A549 (cell line): ENCODE results near the gene ZNRD2. TPM values are rescaled to one million over a fixed set of nuclear protein-coding genes. Genes with fewer than 3 reads are reported as not detected.

Experiments
- ATAC-seq, 2 experiments: fragments of 200-7000 bp in 1 of 2; fragments of >200 bp in 1 of 2; cut with Nextera tagmentation in 1 of 2; cut with Tn5 transposase in 1 of 2; 3 replicates each; pipeline versions ENCODE4 v1.8.0 to v1.9.1; 2018 to 2020; ENCODE audit warnings: mild to moderate bottlenecking in 1 of 2, moderate library complexity in 1 of 2
- CTCF ChIA-PET: fragments of 300-600 bp; sonication (Branson Sonifier 250); formaldehyde crosslinking; extraction: SDS; loops from one replicate; lab custom pipeline; 2021; ENCODE audit warnings: antibody characterized with exemption, inconsistent platforms; lab: Yijun Ruan, JAX
- POLR2A ChIA-PET: fragments of 350-600 bp; formaldehyde crosslinking; extraction: SDS; loops from one replicate; lab custom pipeline; 2021; ENCODE audit warnings: antibody characterized with exemption, inconsistent platforms; lab: Yijun Ruan, JAX
- DNase-seq, 2 experiments: peaks; one replicate each; pipeline versions ENCODE4 v3.0.0 to v3.0.0-alpha.2; 2011 to 2016; ENCODE audit warnings: low read depth in 1 of 2, low spot score in 1 of 2
- FAIRE-seq: peaks from 2 replicates; lab custom pipeline; 2011; peaks lifted over from hg19 to GRCh38; lab: Jason Lieb, UNC
- H3K27ac ChIP-seq, 2 experiments: fragments of >200 bp; sonication (Bioruptor Twin); formaldehyde crosslinking; 3 replicates each; pipeline ENCODE4 v1.5.1; 2016 to 2017
- H3K4me1 ChIP-seq: fragments of >200 bp; sonication (Bioruptor Twin); formaldehyde crosslinking; 3 replicates; pipeline ENCODE4 v1.6.1; 2016
- H3K4me2 ChIP-seq: fragments of >200 bp; sonication (Bioruptor Twin); formaldehyde crosslinking; 3 replicates; pipeline ENCODE4 v1.6.1; 2016
- H3K4me3 ChIP-seq: fragments of >200 bp; sonication (Bioruptor Twin); formaldehyde crosslinking; 3 replicates; pipeline ENCODE4 v1.5.1; 2016
- H3K9me3 ChIP-seq: fragments of >200 bp; sonication (Bioruptor Twin); formaldehyde crosslinking; 3 replicates; pipeline ENCODE4 v1.6.1; 2016
- CEBPB ChIP-seq, 2 experiments: fragments of >200 bp in 1 of 2; sonication (Bioruptor Twin) in 1 of 2; formaldehyde crosslinking in 1 of 2; IDR thresholded peaks; 2 replicates each; pipeline ENCODE4 v1.6.1; 2012 to 2016
- CHD4 ChIP-seq: fragments of 200-600 bp; sonication (generic); IDR thresholded peaks from 2 replicates; pipeline ENCODE4 v1.6.1; 2016; ENCODE audit warnings: antibody characterized with exemption, mild to moderate bottlenecking, borderline replicate concordance
- CTCF ChIP-seq: fragments of >200 bp; sonication (Bioruptor Twin); formaldehyde crosslinking; IDR thresholded peaks from 3 replicates; pipeline ENCODE4 v1.5.1; 2016
- HES2 ChIP-seq: fragments of >200 bp; sonication (Bioruptor Twin); formaldehyde crosslinking; IDR thresholded peaks from 2 replicates; pipeline ENCODE4 v1.6.1; 2016
- HOXB13 ChIP-seq: fragments of 250-450 bp; sonication (Bioruptor Pico); IDR thresholded peaks from 2 replicates; pipeline ENCODE4 v1.5.0; 2020; ENCODE audit warnings: low read depth, mild to moderate bottlenecking, moderate library complexity
- MAX ChIP-seq: IDR thresholded peaks from 2 replicates; pipeline ENCODE4 v1.6.1; 2012
- NFE2L2 ChIP-seq: fragments of 150-350 bp; conservative IDR thresholded peaks from 2 replicates; pipeline ENCODE4 v1.6.1; 2014; ENCODE audit warnings: low read length
- REST ChIP-seq: fragments of 200-600 bp; sonication (generic); IDR thresholded peaks from 2 replicates; pipeline ENCODE4 v1.6.1; 2016; ENCODE audit warnings: antibody characterized with exemption, mild to moderate bottlenecking, moderate library complexity
- ZSCAN20 ChIP-seq: fragments of 250-450 bp; sonication (Bioruptor Pico); IDR thresholded peaks from 2 replicates; pipeline ENCODE4 v1.8.0; 2022; ENCODE audit warnings: mild to moderate bottlenecking, moderate library complexity
- WGBS: methylation state at CpG from one replicate; pipeline ENCODE4 v1.1.6; 2017; ENCODE audit errors: missing lambda C conversion rate; 5-methylcytosine and 5-hydroxymethylcytosine counted together
- polyA plus RNA-seq, 4 experiments: library from polyadenylated mRNA; depleted of rRNA in 3 of 4; stranded (reverse); fragments of >200 nt; fragmentation: RNase III in 1 of 4; extraction: RNeasy Plus Mini Kit Qiagen cat#74134 plus additional on column Dnase treatment in 1 of 4; gene quantifications; 2 replicates in 3 of 4; 3 replicates in 1 of 4; pipeline ENCODE4 v1.2.3, GENCODE V29; 2011 to 2017

ZNRD2 gene
- polyA plus RNA-seq, 2 of the 4 experiments (the other 2 are of a cell fraction): 28.2 to 66.1 TPM

GRCh38 chr11:65556470-65557279, 13.6 kb upstream of the ZNRD2 start:
- CTCF ChIA-PET: interaction anchor here (0.7 to 8.0 kb wide), 11 partner anchors 8 to 165 kb away, joined by 3 to 148 read pairs (median 5); partner anchors contain the start of genes FAM89B, PCNX3 and ZNRD2
- H3K27ac ChIP-seq: peak overlapping the region; percentile 94 to 99

DNA sequence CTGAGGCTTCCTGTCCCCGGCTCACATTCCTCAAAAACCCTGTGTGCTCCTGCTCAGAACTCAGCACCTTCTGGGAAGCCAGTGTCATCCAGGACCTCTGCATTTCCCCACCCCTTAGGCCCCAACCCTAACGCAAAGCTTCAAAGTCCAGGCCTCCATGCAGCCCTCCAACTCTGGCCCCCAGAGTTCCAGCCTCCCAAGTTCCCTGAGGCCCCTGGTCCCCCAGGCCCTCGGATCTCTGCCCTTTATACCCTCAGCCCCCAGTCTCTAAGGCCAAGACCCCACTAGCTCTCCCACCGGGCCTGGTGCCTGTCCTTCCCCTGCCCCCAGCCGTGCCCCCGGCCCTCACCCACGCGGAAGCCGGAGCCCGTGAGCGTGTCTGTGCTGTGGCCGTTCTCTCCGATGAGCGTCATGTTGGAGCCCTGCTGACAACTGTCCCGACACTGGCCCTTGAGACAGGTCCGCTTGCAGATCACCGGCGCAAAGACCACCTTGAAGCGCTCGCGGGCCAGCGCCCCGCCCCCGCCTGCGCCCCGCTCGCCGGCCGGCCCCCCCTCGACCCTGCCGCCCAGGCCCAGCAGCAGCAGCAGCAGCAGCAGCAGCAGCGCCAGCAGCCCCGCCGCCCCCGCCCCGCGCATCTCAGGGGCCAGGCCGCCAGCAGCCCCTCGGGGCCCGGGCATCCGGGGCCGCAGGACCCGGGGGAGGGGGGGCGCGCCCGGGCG, 12.8 kb upstream of the ZNRD2 start:
- WGBS: 10% methylated on average over 3 of the region's 47 CpGs
- FAIRE-seq: no peak
- H3K4me2 ChIP-seq: peak overlapping the region; percentile 98
- H3K9me3 ChIP-seq: no peaks in the 10 kb centered on the region
- CTCF ChIA-PET: interaction anchor here (0.8 to 8.0 kb wide), 9 partner anchors 9 to 58 kb away, joined by 3 to 148 read pairs (median 5); partner anchors contain the start of genes FAM89B, PCNX3 and ZNRD2
- TF ChIP-seq ZSCAN20 (CRISPR knock-in tag) (no peak), NFE2L2 (no peak), CHD4 (no peak), MAX (peak; percentile 34), HES2 (no peak), CTCF (no peak)
- TF ChIP-seq, all 56 proteins: peak for 1
- Histone ChIP-seq H3K4me3 (peak overlapping the region; percentile 62), H3K27ac (peak overlapping the region; percentile 94 to 99), H3K4me1 (peaks cover 84% of the 10 kb centered on the region)
- DNase-seq (peak in 1 of 2 experiments; percentile 48), ATAC-seq (no peak)
- POLR2A ChIA-PET: no interaction called here

More at GRCh38 chr11:65556470-65557279, 13.6 kb upstream of the ZNRD2 start:
- Histone ChIP-seq H3K4me1 (peaks cover 85% of the 10 kb centered on the region), H3K9me3 (no peaks in the 10 kb centered on the region), H3K4me3 (peak overlapping the region; percentile 62), H3K4me2 (peak overlapping the region; percentile 98)
- DNase-seq (peak in 1 of 2 experiments; percentile 52), ATAC-seq (no peak), FAIRE-seq (no peak)
- TF ChIP-seq CEBPB (IDR thresholded peaks at IDR 0.05) (peak in 1 of 2 experiments; percentile 28; a peak in 1 of 4 replicates), REST (no peak), HOXB13 (CRISPR knock-in tag) (no peak)
- POLR2A ChIA-PET: interaction anchor here (1.0 kb wide), 1 partner anchor 13 kb away, joined by 3 read pairs; the partner anchor contains the start of gene ZNRD2
- WGBS: 62% methylated on average over 12 of the region's 12 CpGs
